HG02938 (cell line): ENCODE data around the gene TJP1.
"Not testable (repeated sequence)": the region's sequence is repeated elsewhere in the genome, so short reads cannot be mapped to it uniquely, and the experiment has no call there.

Experiments used
- ATAC-seq: cut with Tn5 transposase; IDR thresholded peaks from one replicate; pipeline ENCODE4 v1.9.1; 2021; ENCODE audit warnings: mild to moderate bottlenecking, moderate library complexity; ENCODE audit not compliant: unreplicated experiment

Gene TJP1

GRCh38 chr15:29800491-29801366 lies 21.5 kb downstream of the TJP1 start:
- ATAC-seq = no peak

- no peak for ATAC-seq
Observed at GRCh38 chr15:29799859-29800258, 22.4 kb downstream of the TJP1 start.

GRCh38 chr15:29795610-29796009 lies 26.7 kb downstream of the TJP1 start:
- ATAC-seq = no peak

GRCh38 chr15:29792426-29793159 lies 29.7 kb downstream of the TJP1 start:
- no peak for ATAC-seq

GRCh38 chr15:29790607-29791006 lies 31.7 kb downstream of the TJP1 start:
- no peak for ATAC-seq

GRCh38 chr15:29789871-29790270 lies 32.4 kb downstream of the TJP1 start:
- no peak for ATAC-seq

GRCh38 chr15:29788433-29789034 lies 33.7 kb downstream of the TJP1 start:
- no peak for ATAC-seq

GRCh38 chr15:29787767-29788166 lies 34.5 kb downstream of the TJP1 start:
- ATAC-seq = no peak

- no peak for ATAC-seq
Observed at GRCh38 chr15:29785642-29786041, 36.6 kb downstream of the TJP1 start.

- ATAC-seq = no peak
Observed at GRCh38 chr15:29785136-29785535, 37.1 kb downstream of the TJP1 start.

GRCh38 chr15:29784413-29784812 lies 37.9 kb downstream of the TJP1 start:
- no peak for ATAC-seq

GRCh38 chr15:29782816-29783215 lies 39.5 kb downstream of the TJP1 start:
- ATAC-seq = not testable (repeated sequence)

- ATAC-seq = no peak
Observed at GRCh38 chr15:29778382-29778781, 43.9 kb downstream of the TJP1 start.

GRCh38 chr15:29776859-29777258 lies 45.4 kb downstream of the TJP1 start:
- ATAC-seq = no peak

GRCh38 chr15:29774900-29775299 lies 47.4 kb downstream of the TJP1 start:
- ATAC-seq = no peak

- no peak for ATAC-seq
Observed at GRCh38 chr15:29773816-29774215, 48.5 kb downstream of the TJP1 start.

GRCh38 chr15:29773000-29773399 lies 49.3 kb downstream of the TJP1 start:
- no peak for ATAC-seq

- ATAC-seq = no peak
Observed at GRCh38 chr15:29770796-29771195, 51.5 kb downstream of the TJP1 start.

GRCh38 chr15:29765898-29766527 lies 56.3 kb downstream of the TJP1 start:
- ATAC-seq = no peak

GRCh38 chr15:29765234-29765841 lies 56.9 kb downstream of the TJP1 start:
- no peak for ATAC-seq

GRCh38 chr15:29759596-29759995 lies 62.7 kb downstream of the TJP1 start:
- no peak for ATAC-seq
